K562 (cell line): ENCODE results near the gene GP1BB. TPM values are rescaled to one million over a fixed set of nuclear protein-coding genes. Genes with fewer than 3 reads are reported as not detected.

Experiments used
- EP300 ChIP-seq: IDR thresholded peaks from 2 replicates; pipeline ENCODE4 v1.6.1; 2012; ENCODE audit warnings: low read length, improper control_type of control experiment
- EZH2 ChIP-seq: IDR thresholded peaks from 2 replicates; pipeline ENCODE4 v1.6.1; 2012; ENCODE audit warnings: low read depth, mild to moderate bottlenecking, inconsistent platforms, low read length, borderline replicate concordance
- FOS ChIP-seq: IDR thresholded peaks from 3 replicates; pipeline ENCODE4 v1.6.1; 2011; ENCODE audit not compliant: insufficient read length; ENCODE audit errors: extremely low read depth
- FUS ChIP-seq: fragments of 200-400 bp; formaldehyde crosslinking; optimal IDR thresholded peaks from 2 replicates; pipeline ENCODE3; 2017; ENCODE audit warnings: low read depth, low read length
- POU5F1 ChIP-seq: fragments of 150-350 bp; IDR thresholded peaks from 2 replicates; pipeline ENCODE4 v1.6.1; 2014; ENCODE audit warnings: borderline replicate concordance, low read length, low read depth, mild to moderate bottlenecking; ENCODE audit not compliant: partially characterized antibody
- RAD21 ChIP-seq, 2 experiments: fragments of 250-450 bp in 1 of 2; fragments of 450-650 bp in 1 of 2; sonication (Bioruptor Pico) in 1 of 2; formaldehyde crosslinking in 1 of 2; IDR thresholded peaks in 1 of 2; conservative IDR thresholded peaks in 1 of 2; 2 replicates each; pipeline versions ENCODE4 v1.4.0 to v1.8.0; 2020 to 2022; ENCODE audit warnings: mild to moderate bottlenecking in 2 of 2, moderate library complexity in 1 of 2
- STAT5B ChIP-seq: fragments of 250-450 bp; sonication (Bioruptor Pico); IDR thresholded peaks from 2 replicates; pipeline ENCODE4 v1.8.0; 2021; ENCODE audit warnings: mild to moderate bottlenecking, inconsistent platforms
- TAL1 ChIP-seq: fragments of 450-650 bp; IDR thresholded peaks from 2 replicates; pipeline ENCODE4 v1.6.1; 2016; ENCODE audit warnings: mild to moderate bottlenecking
- ZBTB34 ChIP-seq: fragments of 250-450 bp; sonication (Bioruptor Pico); IDR thresholded peaks from 2 replicates; pipeline ENCODE4 v1.8.0; 2021; ENCODE audit warnings: mild to moderate bottlenecking, moderate library complexity
- ZNF639 ChIP-seq, 2 experiments: fragments of 200-800 bp in 1 of 2; sonication (Bioruptor generic) in 1 of 2; sonication (generic) in 1 of 2; formaldehyde crosslinking in 1 of 2; IDR thresholded peaks in 1 of 2; conservative IDR thresholded peaks in 1 of 2; 2 replicates each; pipeline versions ENCODE4 v1.5.0 to v1.6.1; 2016 to 2020; ENCODE audit warnings: missing compliant biosample characterization in 1 of 2, missing genetic modification characterization in 1 of 2, missing genetic modification reagents in 1 of 2
- polyA plus RNA-seq, 8 experiments: library from polyadenylated mRNA; depleted of rRNA in 4 of 8; stranded (reverse) in 5 of 8; unstranded in 3 of 8; fragments of >200 nt; fragmentation: Nextera tagmentation in 2 of 8; fragmentation: Illumina TruSeq in 1 of 8; extraction: Ambion mirVana in 2 of 8; extraction: Trizol in 1 of 8; gene quantifications; 2 replicates each; pipeline versions ENCODE4 v1.2.1 to v1.2.3, GENCODE V29; 2011 to 2014; ENCODE audit warnings: inconsistent platforms in 1 of 8, missing spikeins in 1 of 8
- total RNA-seq, 7 experiments: library from RNA; depleted of rRNA in 6 of 7; stranded (reverse); fragments of >200 nt in 6 of 7; fragmentation: Illumina TruSeq in 2 of 7; extraction: Trizol in 2 of 7; gene quantifications; 2 replicates each; pipeline versions ENCODE4 v1.2.1 to v1.2.3, GENCODE V29; 2011 to 2021; ENCODE audit warnings: low replicate concordance in 1 of 7
- TF ChIP-seq, protein P1 (sequence below): sonication (generic); formaldehyde crosslinking; IDR thresholded peaks from 2 replicates; pipeline ENCODE4 v1.8.1; 2023; ENCODE audit warnings: mild to moderate bottlenecking, missing genetic modification reagents
- TF ChIP-seq, protein P2 (sequence below): fragments of 250-450 bp; sonication (Bioruptor Pico); IDR thresholded peaks from 2 replicates; pipeline ENCODE4 v1.5.0; 2021

Gene GP1BB
- total and polyA plus RNA-seq, 9 of the 15 experiments (the other 6 are each of a cell fraction or from before 2014, with no cell fraction given) = 0.69 to 162 (median 2.8) TPM

DNA sequence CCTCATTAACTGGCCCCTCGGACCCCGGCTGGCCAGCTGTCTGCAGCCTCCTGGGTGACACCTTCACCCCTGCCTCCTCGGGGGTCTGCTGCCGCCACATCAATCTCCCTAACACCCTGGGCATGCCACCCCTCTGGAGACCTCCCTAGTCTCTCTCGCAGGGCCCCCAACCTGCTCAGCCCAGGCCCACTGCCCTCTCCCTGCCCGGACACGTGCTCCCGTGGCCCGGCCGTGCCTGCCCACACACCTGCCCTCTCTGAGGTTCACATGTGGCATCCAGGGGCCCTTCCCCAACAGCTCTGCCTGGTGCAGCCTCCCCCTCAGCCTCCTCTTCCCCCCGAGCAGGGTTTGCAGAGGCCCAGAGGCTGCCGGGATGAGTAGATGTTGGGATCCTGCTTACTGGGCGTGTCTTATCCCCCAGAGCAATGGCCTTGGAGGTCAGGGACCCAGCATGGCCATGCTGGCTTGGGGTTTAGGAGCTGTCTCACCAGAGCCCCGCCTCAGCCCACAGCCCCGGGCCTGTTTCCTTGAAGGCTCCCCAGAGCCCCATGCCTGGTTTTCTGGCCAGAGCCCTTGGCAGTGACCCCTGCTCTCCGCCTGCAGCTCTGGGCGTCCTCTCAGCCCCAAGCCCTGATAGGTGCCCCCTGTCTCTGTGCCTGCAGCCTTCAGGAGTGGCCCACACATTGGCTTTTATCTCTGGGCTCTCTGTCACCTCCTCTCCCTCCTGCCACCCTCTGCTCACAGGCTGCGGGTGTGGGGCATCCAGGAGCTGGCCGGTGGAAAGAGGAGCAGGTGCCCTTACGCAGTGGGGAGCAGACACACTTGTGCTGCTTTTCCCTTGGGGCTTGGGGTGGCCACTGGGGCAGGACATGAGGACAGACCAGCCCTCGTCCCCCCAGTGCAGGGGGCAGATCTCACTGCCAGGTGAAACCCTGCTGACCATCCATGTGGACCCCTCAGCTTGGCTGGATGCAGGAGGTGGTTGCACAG lies 34.7 kb upstream of the GP1BB start (continued):
- TF ChIP-seq, protein P1, sequence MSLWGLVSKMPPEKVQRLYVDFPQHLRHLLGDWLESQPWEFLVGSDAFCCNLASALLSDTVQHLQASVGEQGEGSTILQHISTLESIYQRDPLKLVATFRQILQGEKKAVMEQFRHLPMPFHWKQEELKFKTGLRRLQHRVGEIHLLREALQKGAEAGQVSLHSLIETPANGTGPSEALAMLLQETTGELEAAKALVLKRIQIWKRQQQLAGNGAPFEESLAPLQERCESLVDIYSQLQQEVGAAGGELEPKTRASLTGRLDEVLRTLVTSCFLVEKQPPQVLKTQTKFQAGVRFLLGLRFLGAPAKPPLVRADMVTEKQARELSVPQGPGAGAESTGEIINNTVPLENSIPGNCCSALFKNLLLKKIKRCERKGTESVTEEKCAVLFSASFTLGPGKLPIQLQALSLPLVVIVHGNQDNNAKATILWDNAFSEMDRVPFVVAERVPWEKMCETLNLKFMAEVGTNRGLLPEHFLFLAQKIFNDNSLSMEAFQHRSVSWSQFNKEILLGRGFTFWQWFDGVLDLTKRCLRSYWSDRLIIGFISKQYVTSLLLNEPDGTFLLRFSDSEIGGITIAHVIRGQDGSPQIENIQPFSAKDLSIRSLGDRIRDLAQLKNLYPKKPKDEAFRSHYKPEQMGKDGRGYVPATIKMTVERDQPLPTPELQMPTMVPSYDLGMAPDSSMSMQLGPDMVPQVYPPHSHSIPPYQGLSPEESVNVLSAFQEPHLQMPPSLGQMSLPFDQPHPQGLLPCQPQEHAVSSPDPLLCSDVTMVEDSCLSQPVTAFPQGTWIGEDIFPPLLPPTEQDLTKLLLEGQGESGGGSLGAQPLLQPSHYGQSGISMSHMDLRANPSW (CRISPR knock-in tag) = no peak
- no peak for TF ChIP-seq FUS
- TF ChIP-seq ZNF639 (CRISPR knock-in tag; conservative IDR thresholded peaks at IDR 0.05 in 1 of 2, IDR thresholded peaks at IDR 0.05 in 1 of 2) = 0 out of 4 replicates have a peak, but pooled peaks of 1 of the 2 experiments have one; percentile 70
- TF ChIP-seq FOS = no peak
- TF ChIP-seq EZH2 = no peak
- no peak for TF ChIP-seq TAL1
- TF ChIP-seq POU5F1 = no peak
- no peak for TF ChIP-seq EP300
- TF ChIP-seq, protein P2, sequence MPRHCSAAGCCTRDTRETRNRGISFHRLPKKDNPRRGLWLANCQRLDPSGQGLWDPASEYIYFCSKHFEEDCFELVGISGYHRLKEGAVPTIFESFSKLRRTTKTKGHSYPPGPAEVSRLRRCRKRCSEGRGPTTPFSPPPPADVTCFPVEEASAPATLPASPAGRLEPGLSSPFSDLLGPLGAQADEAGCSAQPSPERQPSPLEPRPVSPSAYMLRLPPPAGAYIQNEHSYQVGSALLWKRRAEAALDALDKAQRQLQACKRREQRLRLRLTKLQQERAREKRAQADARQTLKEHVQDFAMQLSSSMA (CRISPR knock-in tag) = no peak
- TF ChIP-seq STAT5B (CRISPR knock-in tag) = no peak
- TF ChIP-seq ZBTB34 (CRISPR knock-in tag) = no peak
- no peak for TF ChIP-seq RAD21 (CRISPR knock-in tag; conservative IDR thresholded peaks at IDR 0.05 in 1 of 2, IDR thresholded peaks at IDR 0.05 in 1 of 2)
- TF ChIP-seq, all 486 proteins: peak for 11
